HG02938 (cell line): ENCODE data around the gene CDT1.
"Not testable (repeated sequence)": the region's sequence is repeated elsewhere in the genome, so short reads cannot be mapped to it uniquely, and the experiment has no call there.

Experiments
- ATAC-seq: cut with Tn5 transposase; IDR thresholded peaks from one replicate; pipeline ENCODE4 v1.9.1; 2021; ENCODE audit warnings: mild to moderate bottlenecking, moderate library complexity; ENCODE audit not compliant: unreplicated experiment

The CDT1 gene

GRCh38 chr16:88815901-88816589 lies 12.5 kb downstream of the CDT1 start:
- ATAC-seq, result no peak

- no peak for ATAC-seq
Observed at GRCh38 chr16:88816736-88817535, 13.3 kb downstream of the CDT1 start.

GRCh38 chr16:88817785-88818574 lies 14.4 kb downstream of the CDT1 start:
- ATAC-seq, result no peak

GRCh38 chr16:88818575-88818874 lies 14.9 kb downstream of the CDT1 start:
- ATAC-seq, result no peak

- ATAC-seq, result no peak
Observed at GRCh38 chr16:88819126-88819525, 15.5 kb downstream of the CDT1 start.

GRCh38 chr16:88820385-88821025 lies 16.9 kb downstream of the CDT1 start:
- no peak for ATAC-seq

- no peak for ATAC-seq
Observed at GRCh38 chr16:88821168-88821850, 17.7 kb downstream of the CDT1 start.

GRCh38 chr16:88822281-88823040 lies 18.9 kb downstream of the CDT1 start:
- no peak for ATAC-seq

GRCh38 chr16:88823646-88824045 lies 20.1 kb downstream of the CDT1 start:
- ATAC-seq, result not testable (repeated sequence)

- no peak for ATAC-seq
Observed at GRCh38 chr16:88824256-88825077, 20.9 kb downstream of the CDT1 start.

GRCh38 chr16:88825146-88825545 lies 21.6 kb downstream of the CDT1 start:
- no peak for ATAC-seq

GRCh38 chr16:88826070-88826840 lies 22.7 kb downstream of the CDT1 start:
- ATAC-seq, result no peak

GRCh38 chr16:88827727-88828126 lies 24.1 kb downstream of the CDT1 start:
- ATAC-seq, result no peak

GRCh38 chr16:88828711-88829110 lies 25.1 kb downstream of the CDT1 start:
- ATAC-seq, result no peak

- ATAC-seq, result no peak
Observed at GRCh38 chr16:88830258-88830657, 26.7 kb downstream of the CDT1 start.

GRCh38 chr16:88830783-88831182 lies 27.2 kb downstream of the CDT1 start:
- ATAC-seq, result no peak

- no peak for ATAC-seq
Observed at GRCh38 chr16:88831838-88832237, 28.2 kb downstream of the CDT1 start.

GRCh38 chr16:88833086-88833485 lies 29.5 kb downstream of the CDT1 start:
- ATAC-seq, result no peak
